ENCODE measurements around the gene PEX11G.

The PEX11G gene

DNA sequence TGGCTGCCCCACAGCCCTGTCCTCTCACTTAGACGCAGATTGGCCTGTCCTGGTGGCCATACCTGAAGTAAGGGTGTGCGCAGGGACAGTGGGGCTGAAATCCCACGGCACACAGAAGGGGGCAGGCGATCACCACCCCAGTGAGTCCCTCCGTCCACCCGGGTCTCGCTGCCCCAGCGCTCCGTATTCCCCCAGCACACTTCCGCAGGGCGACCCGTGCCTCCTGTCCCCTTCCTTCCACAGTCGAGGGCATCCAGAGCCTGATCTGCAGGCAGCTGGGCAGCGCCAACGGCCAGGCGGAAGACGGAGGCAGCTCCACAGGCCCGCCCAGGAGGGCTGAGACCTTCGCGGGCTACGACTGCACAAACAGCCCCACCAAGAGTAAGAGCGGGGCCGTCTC lies 25.3 kb downstream of the PEX11G start:
- H3K9ac ChIP-seq (ENCODE audit: low read length) = no peak overlapping the region
- H3K4me3 ChIP-seq (ENCODE audit: low read length) = no peak overlapping the region

DNA sequence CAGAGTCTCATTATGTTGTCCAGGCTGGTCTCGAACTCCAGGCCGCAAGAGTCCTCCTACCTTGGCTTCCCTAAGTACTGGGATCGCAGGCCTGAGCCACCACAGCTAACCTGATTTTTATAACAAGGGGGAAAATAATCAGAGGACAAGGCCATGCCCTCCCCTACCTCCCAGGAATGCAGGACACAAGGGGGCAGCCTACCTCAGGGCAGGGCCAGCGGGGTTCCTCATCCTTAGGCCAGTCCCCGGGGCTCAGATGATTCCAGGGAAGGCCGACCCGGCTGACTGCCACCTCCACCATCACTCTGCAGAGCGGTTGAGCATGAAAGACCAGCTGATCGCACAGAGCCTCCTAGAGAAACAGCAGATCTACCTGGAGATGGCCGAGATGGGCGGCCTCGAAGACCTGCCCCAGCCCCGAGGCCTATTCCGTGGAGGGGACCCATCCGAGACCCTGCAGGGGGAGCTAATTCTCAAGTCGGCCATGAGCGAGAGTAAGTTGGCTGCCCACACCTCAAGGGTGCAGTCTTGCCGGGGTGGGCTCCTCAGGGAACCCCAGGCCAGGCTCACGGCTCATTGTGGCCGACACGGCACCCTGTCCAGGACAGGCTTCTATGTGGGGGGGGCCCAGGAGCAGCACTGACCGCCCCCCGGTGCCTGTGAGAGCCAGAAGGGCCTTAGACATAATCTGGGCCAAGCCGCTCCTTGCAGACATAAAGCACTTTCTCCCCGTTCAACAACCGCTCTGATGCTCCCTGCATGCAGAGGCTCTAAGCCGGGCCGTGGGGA lies 26.8 kb downstream of the PEX11G start:
- Histone ChIP-seq H3K79me2 (ENCODE audit: low read length) (no peaks in the 10 kb centered on the region), H3K9me3 (replicated peaks; ENCODE audit: insufficient read depth, low read length) (no peaks in the 10 kb centered on the region), H3K4me2 (ENCODE audit: low read depth, low read length) (no peak overlapping the region), H4K20me1 (ENCODE audit: insufficient read depth, low read length) (no peaks in the 10 kb centered on the region), H3F3A (ENCODE audit: insufficient read depth, low read length) (no peaks in the 10 kb centered on the region), H3K4me3 (ENCODE audit: low read length) (no peak overlapping the region), H2AFZ (ENCODE audit: low read length) (no peak overlapping the region), H3K36me3 (replicated peaks; ENCODE audit: insufficient read depth, low read length) (no peaks in the 10 kb centered on the region), H3K4me1 (ENCODE audit: low read length) (no peaks in the 10 kb centered on the region), H3K9ac (ENCODE audit: low read length) (no peak overlapping the region), H3K9me2 (replicated peaks; ENCODE audit: insufficient read depth, low read length) (no peaks in the 10 kb centered on the region), H3K27me3 (replicated peaks; ENCODE audit: insufficient read depth, low read length) (no peaks in the 10 kb centered on the region), H3K27ac (ENCODE audit: low read length) (no peak overlapping the region)
- DNase-seq = no peak
- TF ChIP-seq, protein P1, sequence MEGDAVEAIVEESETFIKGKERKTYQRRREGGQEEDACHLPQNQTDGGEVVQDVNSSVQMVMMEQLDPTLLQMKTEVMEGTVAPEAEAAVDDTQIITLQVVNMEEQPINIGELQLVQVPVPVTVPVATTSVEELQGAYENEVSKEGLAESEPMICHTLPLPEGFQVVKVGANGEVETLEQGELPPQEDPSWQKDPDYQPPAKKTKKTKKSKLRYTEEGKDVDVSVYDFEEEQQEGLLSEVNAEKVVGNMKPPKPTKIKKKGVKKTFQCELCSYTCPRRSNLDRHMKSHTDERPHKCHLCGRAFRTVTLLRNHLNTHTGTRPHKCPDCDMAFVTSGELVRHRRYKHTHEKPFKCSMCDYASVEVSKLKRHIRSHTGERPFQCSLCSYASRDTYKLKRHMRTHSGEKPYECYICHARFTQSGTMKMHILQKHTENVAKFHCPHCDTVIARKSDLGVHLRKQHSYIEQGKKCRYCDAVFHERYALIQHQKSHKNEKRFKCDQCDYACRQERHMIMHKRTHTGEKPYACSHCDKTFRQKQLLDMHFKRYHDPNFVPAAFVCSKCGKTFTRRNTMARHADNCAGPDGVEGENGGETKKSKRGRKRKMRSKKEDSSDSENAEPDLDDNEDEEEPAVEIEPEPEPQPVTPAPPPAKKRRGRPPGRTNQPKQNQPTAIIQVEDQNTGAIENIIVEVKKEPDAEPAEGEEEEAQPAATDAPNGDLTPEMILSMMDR (IDR thresholded peaks at IDR 0.05; ENCODE audit: low read length) = no peak
- TF ChIP-seq EZH2phosphoT487 (IDR thresholded peaks at IDR 0.05; ENCODE audit: low read length) (no peak), EZH2 (optimal IDR thresholded peaks at IDR 0.05; ENCODE audit: low read depth, low read length) (no peak)

More for the DNA sequence above, 25.3 kb downstream of the PEX11G start:
- no peaks in the 10 kb centered on the region for H3K36me3 ChIP-seq (replicated peaks; ENCODE audit: insufficient read depth, low read length)
- H3K79me2 ChIP-seq (ENCODE audit: low read length) = no peaks in the 10 kb centered on the region
- H3K27ac ChIP-seq (ENCODE audit: low read length) = no peak overlapping the region
- H3F3A ChIP-seq (ENCODE audit: insufficient read depth, low read length) = no peaks in the 10 kb centered on the region
- no peaks in the 10 kb centered on the region for H3K27me3 ChIP-seq (replicated peaks; ENCODE audit: insufficient read depth, low read length)
- no peaks in the 10 kb centered on the region for H3K4me1 ChIP-seq (ENCODE audit: low read length)
- no peaks in the 10 kb centered on the region for H3K9me3 ChIP-seq (replicated peaks; ENCODE audit: insufficient read depth, low read length)
- no peak for DNase-seq
- no peaks in the 10 kb centered on the region for H4K20me1 ChIP-seq (ENCODE audit: insufficient read depth, low read length)
- TF ChIP-seq EZH2phosphoT487 (IDR thresholded peaks at IDR 0.05; ENCODE audit: low read length) = no peak
- TF ChIP-seq, protein P1 (IDR thresholded peaks at IDR 0.05; ENCODE audit: low read length) = no peak
- no peak for TF ChIP-seq EZH2 (optimal IDR thresholded peaks at IDR 0.05; ENCODE audit: low read depth, low read length)
- no peaks in the 10 kb centered on the region for H3K9me2 ChIP-seq (replicated peaks; ENCODE audit: insufficient read depth, low read length)
- no peak overlapping the region for H2AFZ ChIP-seq (ENCODE audit: low read length)
- H3K4me2 ChIP-seq (ENCODE audit: low read depth, low read length) = no peak overlapping the region

DNA sequence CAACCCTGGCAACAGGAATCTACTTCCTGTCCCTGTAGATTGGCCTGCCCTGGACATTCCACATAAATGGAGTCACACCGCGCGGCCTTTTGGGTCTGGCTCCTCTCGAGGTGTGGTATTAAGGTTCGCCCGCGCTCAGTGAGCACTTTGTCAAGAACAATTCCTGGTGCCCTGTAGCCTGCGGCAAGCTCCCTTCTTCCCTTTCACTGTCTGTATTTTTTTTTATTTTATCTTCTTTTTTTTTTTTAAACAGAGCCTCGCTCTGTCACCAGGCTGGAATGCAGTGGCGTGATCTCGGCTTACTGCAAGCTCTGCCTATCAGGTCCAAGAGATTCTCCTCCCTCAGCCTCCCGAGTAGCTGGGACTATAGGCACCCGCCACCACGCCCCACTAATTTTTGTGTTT lies 28.3 kb downstream of the PEX11G start:
- H3K4me1 ChIP-seq (ENCODE audit: low read length) = no peaks in the 10 kb centered on the region
- H3K79me2 ChIP-seq (ENCODE audit: low read length) = no peaks in the 10 kb centered on the region
- TF ChIP-seq EZH2phosphoT487 (IDR thresholded peaks at IDR 0.05; ENCODE audit: low read length) (no peak), EZH2 (optimal IDR thresholded peaks at IDR 0.05; ENCODE audit: low read depth, low read length) (no peak)
- TF ChIP-seq, protein P1 (IDR thresholded peaks at IDR 0.05; ENCODE audit: low read length) = no peak
- H3K4me3 ChIP-seq (ENCODE audit: low read length) = no peak overlapping the region
- no peaks in the 10 kb centered on the region for H3K9me2 ChIP-seq (replicated peaks; ENCODE audit: insufficient read depth, low read length)
- H3K27ac ChIP-seq (ENCODE audit: low read length) = no peak overlapping the region
- no peak overlapping the region for H3K4me2 ChIP-seq (ENCODE audit: low read depth, low read length)
- no peaks in the 10 kb centered on the region for H3F3A ChIP-seq (ENCODE audit: insufficient read depth, low read length)
- no peak overlapping the region for H3K9ac ChIP-seq (ENCODE audit: low read length)
- H3K36me3 ChIP-seq (replicated peaks; ENCODE audit: insufficient read depth, low read length) = no peaks in the 10 kb centered on the region
- no peaks in the 10 kb centered on the region for H3K9me3 ChIP-seq (replicated peaks; ENCODE audit: insufficient read depth, low read length)
- no peaks in the 10 kb centered on the region for H3K27me3 ChIP-seq (replicated peaks; ENCODE audit: insufficient read depth, low read length)
- no peak for DNase-seq
- H2AFZ ChIP-seq (ENCODE audit: low read length) = no peak overlapping the region
- no peaks in the 10 kb centered on the region for H4K20me1 ChIP-seq (ENCODE audit: insufficient read depth, low read length)

Measured in MM.1S (cell line).